GM19452 (cell line): ENCODE data around the gene KRT34.

Experiments
- ATAC-seq: cut with Tn5 transposase; IDR thresholded peaks from one replicate; pipeline ENCODE4 v1.9.1; 2021; ENCODE audit not compliant: unreplicated experiment

Gene KRT34

DNA sequence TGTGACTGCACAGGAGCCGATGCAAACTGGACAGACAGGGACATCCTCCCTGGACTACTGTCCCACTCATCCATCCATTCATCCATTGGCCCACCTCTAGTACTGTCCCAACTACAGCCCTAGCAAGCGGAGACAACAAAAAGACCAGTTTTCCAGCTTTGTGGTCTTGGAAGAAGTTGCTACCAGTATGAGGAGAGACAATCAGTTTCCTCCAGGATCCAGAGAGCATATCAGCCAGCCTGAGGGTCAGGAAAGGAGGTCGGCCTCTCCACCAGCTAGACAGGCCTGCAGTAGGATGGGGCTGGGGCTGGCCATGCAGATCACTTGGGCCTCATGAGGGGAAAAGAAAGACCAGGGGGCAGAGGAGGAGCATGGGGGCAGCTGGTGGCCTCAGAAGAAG is 48.3 kb downstream of the KRT34 start:
- no peak for ATAC-seq

DNA sequence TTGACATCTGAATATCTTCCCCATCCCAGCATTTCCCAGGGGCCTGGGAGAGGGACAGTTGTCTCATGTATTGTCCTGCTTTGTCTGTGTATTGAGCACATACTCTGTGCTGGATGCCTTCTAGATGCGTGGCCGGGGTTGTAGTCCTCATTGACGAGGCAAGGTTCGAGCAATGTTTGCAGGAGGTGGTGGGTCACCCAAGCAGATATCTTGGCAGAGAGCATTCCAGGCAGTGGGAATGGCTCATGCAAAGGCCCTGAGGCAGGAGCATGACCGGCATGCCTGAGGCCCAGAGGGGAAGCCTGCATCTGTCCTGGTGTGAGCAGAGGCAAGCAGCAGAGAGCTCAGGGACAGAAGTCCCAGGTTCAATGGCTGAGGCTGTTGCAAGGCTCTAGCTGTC is 49.0 kb downstream of the KRT34 start:
- ATAC-seq = no peak

DNA sequence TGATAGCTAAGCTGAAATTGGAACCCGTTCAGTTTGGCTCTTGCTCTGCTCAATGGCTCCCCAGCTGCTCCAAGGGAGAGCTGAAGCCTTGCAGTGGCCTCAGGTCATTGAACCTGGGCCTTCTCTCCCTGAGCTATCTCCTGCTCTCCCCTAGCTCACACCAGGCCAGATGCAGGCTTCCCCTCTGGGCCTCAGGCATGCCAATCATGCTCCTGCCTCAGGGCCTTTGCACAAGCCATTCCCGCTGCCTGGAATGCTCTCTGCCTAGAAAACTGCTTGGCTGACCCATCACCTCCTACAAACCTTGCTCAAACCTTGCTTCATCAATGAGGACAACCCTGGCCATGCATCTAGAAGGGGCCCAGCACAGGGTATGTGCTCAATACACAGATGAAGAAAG is 49.9 kb downstream of the KRT34 start:
- ATAC-seq = no peak

DNA sequence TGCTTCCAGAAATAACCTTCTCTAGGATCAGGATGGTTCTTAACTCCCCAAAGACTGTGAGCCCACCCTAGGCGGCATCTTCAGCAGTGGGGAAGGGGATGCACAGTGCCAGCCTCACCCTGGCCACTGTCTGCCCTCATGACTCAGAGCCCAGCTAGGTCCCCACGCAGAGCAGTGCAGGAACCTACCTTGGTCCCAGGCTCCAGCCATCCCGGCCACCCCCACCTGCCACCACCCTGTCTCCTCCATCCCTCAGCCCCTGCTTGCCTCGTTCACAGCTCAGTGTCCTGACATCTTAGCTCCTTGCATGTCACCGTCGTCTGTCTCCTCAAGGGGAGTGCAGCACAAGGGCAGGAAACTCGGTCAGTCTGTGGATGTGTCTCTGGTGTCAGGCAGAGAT is 50.5 kb downstream of the KRT34 start:
- ATAC-seq = no peak

DNA sequence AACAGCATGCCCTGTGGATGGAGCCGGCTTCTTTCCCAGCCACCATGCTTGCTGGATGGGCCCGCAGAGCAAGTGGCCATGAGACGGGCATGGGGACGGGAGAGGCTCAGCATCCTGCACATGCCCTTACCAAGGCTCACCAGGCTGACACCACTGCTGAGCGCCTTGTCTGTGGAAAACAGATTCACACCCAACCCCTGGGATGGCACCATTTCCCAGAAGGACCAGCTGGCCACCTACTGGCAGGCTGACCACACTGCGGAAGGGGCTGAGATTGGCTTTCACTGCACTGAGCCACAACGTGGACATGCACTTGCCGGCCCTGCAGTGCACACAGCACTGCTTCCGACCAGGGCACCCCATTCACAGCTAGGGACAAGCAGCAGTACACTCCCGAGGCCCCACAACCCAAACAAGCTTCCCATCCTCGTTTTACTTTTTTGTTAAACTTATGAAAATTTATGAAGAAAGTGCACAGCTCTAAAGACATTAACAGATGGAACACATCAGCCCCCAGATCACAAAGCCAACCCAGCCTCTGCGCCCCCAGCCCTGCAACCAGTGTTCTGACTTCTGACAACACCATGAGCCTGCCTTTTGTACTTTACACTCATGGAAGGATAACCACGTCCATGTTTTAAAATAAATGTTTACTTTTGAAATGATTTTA is 52.7 kb downstream of the KRT34 start:
- no peak for ATAC-seq

DNA sequence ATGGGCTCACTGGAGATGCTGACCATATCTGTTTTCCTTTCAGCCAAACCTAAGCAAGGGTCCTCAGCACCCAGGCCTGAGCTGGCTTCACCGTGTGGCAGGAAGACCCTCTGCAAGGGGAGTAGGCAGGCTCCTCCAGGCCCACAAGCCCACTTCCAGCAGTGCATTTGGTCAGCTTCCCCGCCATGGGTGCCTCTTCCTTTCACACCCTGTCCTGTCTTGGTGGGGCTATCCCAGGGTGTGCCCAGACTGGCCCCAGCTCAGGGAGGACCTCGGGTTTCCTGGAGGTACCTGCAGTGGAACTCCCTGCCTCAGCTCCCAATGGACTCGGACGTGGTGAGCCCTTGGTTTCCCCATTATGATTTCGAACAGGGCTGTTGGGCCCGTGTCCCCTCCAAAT is 53.9 kb downstream of the KRT34 start:
- no peak for ATAC-seq
